ENCODE measurements around the gene PACRG. TPM values are rescaled to one million over a fixed set of nuclear protein-coding genes. Genes with fewer than 3 reads are reported as not detected.

PACRG gene
- total and polyA plus RNA-seq, 2 of the 8 experiments (the other 6 are each of a cell fraction or from before 2014, with no cell fraction given), result 0.44 to 0.54 TPM

GRCh38 chr6:162862462-162862861 is 134.7 kb downstream of the PACRG start (continued):
- no peak for TF ChIP-seq CHD7 (IDR thresholded peaks at IDR 0.05; ENCODE audit: insufficient replicate concordance, low read length)
- no peak for TF ChIP-seq SP2 (IDR thresholded peaks at IDR 0.05; ENCODE audit: low read length)
- no peak for TF ChIP-seq CBX5 (IDR thresholded peaks at IDR 0.05; ENCODE audit: low read depth, low read length)
- no peak for TF ChIP-seq ASH2L (IDR thresholded peaks at IDR 0.05; ENCODE audit: low read length)
- TF ChIP-seq ATF2 (IDR thresholded peaks at IDR 0.05; ENCODE audit: low read length), result no peak
- TF ChIP-seq SUZ12 (IDR thresholded peaks at IDR 0.05; ENCODE audit: low read length), result no peak
